Measurements from ENCODE around the gene BAIAP2.

The BAIAP2 gene

DNA sequence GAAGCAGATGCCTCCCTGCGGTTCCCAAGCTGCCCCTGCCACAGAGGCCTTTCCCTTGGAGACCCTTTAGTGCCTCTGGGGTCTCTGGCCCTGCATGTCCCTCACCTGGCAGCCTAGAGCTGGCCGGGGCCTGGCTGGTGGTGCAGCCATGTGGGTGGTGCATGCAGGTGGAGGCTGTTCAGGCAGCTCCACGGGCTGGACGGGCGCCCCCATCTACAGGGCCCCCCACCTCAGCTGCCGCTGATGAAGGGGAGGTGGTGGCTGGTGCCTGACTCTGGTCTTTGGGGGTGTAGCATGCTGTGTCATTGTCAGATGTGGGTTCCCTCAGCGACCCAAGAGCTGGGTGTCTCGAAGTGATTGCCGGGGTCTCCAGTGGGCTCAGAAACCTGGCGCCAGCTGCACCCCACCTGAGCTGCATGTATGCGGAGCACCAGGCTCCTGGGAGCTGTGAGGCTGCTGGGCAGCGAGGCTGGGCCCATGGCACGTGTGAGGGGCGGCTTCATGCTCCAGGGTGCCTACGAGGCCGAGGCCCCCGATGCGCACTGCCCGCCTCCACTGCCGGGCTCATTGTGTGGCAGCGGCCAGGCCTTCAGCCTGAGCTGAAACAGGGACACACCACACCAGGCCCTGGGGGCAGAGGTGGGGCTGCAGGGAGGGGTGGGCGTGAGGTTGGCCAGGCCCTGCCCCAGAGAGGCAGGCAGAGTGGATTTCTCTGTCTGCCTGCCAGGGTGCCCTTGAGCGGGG, 57.0 kb downstream of the BAIAP2 start:
- no peak for DNase-seq

DNA sequence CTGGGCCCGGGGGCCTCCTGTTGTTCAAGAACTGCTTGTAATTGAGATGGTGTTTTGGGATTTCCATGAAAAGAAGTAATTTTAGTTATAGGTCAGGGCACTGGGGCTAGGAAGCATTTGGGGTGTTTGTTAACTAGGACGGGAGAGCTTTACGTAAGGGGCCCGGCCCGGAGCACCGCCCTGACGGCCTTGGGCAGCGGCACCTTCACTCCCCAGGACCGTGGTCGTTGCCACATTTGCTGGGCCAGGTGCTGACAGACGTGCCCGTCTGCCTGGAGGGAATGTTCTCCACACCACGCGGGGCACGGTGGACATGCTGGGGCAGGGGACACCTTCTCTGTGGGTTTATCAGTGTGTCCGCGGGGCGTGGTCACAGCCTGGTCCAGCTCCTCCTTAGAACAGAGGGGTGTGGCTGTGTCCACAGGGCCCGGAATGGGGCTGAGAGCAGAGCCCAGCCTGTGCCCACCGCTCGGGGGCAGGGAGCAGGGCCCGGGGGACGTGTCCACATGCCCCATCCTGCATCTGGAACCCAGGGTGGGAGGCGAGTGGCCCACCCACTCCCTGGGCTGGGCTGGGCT, 57.7 kb downstream of the BAIAP2 start:
- no peak for DNase-seq

DNA sequence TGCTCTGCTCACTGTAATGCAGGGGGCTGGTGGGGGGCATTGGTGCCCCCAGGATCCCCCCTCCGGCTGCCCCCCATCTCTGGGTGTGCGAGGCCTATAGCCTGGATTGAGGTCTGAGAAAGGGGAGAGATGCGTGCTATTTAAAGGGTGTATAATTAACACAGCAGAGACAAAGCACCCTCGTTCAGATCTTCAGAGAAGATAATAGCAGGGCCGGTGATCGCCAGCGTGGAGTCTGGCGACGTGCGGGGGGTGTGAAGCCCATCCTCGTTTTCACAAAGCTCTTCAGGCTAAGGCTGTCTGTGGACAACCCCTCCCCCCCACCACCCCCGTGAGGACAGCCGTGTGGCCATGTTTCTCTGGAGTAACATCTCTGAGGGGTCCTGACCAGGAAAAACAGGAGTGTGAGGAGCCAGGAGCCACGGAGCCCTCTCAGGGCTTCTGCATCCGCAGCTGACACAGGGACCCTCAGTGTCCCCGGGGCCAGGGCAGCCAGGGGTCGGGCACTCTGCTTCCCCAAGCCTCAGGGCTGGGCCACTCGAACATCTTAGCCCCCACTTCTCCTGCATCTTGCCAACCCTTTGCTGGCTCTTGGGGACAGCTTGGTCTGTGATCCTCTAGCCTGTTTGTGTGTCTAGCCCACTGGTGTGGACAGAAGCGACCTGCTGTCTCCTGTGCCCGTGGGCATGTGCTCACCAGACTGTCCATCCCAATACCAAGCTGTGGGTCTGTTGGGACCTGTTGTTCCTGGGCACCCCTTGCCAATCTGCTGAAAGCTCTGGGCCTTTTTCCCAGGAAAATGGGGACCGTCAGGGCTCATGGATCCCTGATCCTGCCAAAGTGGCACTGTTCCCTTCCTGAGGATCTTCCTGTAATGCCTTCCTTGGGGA, 58.9 kb downstream of the BAIAP2 start:
- DNase-seq = no peak

DNA sequence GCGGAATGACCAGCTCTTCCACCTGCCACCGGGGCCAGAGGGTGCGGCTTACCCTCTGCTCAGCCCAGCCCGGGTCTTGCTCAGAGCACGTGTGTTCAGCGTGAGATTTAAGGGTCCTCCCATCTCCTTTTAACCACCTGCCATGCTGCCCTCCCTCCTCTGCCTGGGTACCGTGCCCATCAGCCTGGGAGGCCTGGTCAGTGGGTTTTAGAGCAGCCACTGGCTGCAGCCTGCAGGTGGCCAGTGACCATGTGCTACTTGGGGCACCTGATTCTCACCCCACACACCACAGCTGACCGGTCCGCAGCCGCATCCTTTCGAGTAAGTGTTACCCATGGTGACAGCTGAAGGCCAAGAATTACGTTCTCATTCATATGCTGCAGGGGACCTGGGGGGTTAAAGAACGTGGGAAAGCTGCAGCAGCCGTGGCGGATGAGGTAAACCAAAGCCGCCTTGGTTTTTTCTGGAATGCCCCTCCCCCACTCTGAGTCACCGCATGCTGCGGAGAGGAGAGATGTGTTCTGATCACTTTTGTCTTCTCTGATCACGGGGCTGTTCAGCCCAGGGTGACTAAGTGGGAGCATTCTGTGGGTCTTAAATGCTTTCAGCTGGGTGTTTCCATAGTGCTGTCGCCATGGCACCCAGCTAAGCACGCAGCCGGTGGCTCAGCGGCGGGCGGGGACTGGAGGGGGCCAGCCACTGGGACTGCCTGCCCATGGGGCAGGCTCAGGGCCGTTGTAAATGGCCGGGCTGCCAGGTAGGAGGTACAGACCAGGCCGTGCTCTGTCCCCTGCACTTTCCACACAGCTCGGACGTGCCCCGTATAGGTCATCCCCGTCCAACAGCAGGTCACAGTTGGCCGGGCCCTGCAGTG, 59.8 kb downstream of the BAIAP2 start:
- peak in 3 of 4 experiments; percentile 39 to 89 (median 76) for DNase-seq

DNA sequence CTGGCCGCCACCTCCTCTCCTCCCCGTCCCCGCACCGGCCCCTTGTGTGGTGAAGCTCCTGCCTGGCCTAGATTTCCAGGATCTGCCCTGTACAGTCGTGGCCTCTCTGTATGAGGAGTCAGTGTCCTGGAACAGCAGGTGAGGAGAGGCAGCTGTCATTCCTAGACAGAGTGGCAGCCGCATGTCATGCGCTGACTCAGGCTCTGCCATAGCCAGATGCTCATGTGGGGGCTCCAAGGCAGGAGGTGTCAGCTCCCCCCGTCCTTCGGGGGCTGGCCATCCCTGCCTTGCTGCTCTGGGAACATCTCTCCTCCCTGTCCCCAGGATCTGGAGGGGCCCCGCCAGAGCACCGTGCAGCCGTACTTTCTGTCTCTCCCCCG, 60.4 kb downstream of the BAIAP2 start:
- DNase-seq = peak in 1 of 4 experiments; percentile 23

DNA sequence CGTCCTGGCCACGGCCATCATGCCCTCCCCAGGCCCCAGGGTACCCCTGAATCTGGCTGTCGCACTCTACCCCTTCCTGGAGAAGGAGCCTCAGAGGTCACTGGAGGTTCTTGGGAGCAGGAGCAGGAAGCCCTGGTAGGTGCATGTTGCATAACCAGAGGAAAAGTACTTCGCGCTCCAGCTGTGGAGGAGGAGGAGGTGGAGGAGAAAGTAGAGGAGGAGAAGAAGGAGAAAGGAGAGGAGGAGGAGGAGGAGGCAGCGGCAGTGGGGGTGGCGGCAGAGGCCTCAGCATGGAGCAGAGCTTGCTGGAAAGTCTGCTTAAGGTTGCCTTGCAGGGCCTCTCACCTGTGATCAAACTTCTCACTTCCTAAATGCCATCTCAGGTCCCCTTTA, 61.8 kb downstream of the BAIAP2 start:
- no peak for DNase-seq

DNA sequence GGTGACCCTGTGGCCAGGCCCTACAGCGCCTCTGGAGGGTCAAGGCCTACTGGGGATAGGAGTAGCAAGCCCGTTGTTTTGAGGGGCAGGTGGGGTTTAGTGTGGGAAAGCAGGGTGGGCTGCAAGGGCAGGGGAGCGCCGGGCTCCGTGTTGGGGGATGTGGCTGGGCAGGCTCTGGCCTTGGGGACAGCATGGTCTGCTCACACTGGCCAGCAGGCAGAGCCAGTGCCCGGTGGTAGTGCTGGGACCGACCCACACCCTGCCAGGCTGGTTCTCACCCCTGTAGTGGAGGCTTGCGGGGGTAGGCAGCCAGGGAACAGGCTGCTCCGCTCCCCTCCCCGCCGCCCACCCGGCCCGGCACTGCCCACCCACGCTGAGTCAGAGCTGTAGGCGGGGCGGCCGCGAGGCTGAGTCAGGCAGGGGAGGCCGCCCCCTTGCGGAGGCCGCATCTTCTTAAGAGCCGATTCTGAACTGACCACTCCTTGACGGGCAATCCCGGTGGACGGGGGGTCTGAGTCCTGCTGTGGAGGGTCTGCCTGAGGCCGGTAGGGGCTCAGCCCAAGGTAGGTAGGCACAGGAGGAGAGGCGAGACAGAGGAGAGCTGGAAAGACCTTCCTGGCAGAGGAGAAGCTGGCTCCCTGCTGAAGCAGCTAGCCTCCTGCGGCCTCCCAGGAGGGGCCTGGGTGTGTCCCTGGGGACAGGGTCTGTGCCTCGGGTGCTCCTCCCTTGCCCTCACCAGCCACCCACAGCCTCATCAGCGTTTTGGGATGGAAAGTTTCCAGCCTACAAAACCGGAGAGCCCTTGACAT, 62.4 kb downstream of the BAIAP2 start:
- DNase-seq = peak in 1 of 4 experiments; percentile 16

DNA sequence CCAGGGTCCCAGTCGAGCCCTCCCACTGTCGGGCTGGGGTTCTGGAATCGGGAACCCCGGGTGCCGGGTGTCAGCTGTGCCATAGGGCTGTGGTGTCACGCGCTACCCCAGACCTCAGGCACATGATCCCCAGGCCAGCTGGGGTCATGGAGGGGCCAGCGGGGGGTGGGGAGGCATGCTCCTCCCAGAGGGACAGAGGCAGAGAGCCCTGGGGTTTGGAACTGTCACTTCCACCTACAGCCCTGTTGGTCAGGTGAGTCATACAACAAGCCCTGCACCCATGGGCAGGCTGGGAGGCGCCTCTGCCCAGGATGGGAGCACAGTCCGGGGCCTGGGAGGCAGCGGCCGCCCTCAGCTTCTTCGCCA, 63.0 kb downstream of the BAIAP2 start:
- no peak for DNase-seq

DNA sequence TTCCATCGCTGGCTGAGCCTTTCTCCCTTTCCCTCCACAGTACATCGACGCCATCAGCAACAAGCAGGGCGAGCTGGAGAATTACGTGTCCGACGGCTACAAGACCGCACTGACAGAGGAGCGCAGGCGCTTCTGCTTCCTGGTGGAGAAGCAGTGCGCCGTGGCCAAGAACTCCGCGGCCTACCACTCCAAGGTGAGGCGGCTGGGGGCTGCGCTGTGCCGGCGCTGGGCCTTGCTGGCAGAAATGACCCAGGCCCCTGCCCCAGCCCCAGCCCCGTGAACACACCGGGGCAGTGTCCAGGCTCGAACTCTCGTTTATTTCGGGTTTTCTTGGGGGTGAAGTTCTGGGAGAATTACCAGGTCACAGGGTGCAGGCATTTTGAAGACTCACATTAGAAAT, 64.9 kb downstream of the BAIAP2 start:
- no peak for DNase-seq

DNA sequence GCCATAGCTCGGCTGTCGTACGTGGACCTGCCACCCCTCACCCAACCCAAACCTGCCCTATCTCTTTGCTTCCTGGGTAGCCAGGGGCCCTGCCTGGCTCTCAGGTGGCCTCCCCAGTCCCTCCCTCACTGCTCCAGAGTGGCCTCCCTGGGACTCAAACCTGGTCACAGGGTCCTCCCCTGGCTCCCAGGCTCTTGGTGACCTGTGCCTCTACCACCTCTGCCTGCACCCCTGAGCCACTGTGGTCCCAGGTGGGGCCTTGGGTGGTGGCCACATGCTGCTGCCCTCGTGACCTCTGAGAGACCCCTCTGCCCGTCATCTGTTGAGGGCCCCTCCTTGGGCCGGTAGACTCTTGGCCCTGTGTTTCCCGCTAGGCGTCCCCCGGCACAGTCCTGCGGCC, 65.7 kb downstream of the BAIAP2 start:
- no peak for DNase-seq

DNA sequence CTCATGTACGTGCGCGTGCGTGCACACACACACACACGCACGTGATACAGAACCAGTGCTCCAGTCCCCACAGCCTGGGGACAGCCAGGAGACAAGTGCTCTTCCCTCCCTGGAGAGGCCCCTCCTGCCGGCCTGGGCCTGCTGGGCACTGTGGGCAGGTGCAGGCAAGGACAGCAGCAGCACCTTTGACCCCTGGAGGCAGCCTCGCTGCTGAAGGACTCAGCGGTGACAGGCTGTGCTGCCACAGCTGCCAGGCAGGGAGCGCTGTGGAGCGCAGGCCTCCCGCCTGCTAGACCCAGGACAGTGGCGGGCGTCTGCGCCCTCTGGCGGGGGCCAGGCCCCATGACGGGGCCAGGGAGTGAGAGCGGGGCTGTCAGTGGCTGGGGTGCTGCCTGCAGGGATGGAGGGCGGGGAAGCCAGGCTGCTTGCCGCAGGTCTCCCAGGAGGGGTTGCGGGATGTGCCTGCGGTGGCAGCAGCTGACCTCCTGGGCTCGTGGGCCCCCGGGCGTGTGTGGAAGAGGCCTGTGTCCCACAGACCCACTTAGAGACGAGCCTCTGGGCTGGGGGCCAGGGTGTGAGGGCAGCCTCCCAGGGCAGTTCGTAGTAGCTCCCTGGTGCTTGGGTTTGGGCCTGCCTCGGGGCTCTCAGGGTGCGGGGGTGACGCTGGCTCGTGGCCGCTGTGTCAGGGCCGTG, 66.8 kb downstream of the BAIAP2 start:
- peak; percentile 66 to 90 (median 80) for DNase-seq

DNA sequence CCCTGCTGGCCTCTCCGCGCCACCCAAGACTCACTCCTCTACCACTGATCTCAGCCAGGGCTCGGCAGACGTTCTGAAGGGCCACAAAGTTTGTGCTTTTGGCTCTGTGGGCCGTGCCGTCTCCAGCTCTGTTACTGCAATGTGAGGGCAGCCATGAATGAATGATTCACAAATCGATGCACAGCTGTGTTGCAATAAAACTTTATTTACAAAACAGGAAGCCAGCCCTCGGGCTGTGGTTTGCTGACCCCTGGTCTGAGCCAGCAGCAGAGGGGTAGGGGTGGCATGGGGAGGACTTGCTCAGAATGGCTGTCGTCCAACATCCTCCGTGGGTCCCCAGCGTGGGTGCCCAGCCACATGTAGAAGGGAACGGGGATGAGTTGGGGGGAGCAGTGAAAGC, 67.4 kb downstream of the BAIAP2 start:
- no peak for DNase-seq

DNA sequence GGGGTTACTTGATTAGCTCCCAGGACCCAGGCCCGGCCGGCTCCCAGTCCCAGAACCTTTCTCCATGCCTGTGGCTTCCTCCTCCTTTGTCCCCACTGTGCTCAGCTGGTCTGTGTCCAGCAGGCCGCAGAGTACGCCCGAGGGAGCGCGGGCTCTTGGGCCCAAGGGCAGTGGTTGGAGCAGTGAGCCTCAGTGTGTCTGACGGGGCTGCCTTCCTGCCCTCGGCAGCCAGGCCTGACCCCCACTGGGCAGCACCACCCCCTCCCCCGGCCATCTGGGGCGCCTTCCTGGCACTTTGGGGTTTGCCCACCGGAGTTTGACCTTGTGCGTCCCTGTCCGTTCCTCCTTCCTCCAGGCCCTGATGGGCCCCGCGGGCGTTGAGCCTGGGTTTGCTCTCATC, 67.9 kb downstream of the BAIAP2 start:
- DNase-seq = no peak

DNA sequence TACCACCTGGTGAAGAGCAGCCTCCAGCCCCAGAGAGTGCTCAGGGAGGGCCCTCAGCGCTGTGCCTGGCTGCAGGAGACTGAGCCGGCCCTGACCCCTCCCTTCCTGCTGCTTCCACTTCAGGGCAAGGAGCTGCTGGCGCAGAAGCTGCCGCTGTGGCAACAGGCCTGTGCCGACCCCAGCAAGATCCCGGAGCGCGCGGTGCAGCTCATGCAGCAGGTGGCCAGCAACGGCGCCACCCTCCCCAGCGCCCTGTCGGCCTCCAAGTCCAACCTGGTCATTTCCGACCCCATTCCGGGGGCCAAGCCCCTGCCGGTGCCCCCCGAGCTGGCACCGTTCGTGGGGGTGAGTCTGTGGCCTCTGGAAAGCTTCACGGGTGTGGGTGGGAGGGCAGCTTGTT, 68.4 kb downstream of the BAIAP2 start:
- no peak for DNase-seq

DNA sequence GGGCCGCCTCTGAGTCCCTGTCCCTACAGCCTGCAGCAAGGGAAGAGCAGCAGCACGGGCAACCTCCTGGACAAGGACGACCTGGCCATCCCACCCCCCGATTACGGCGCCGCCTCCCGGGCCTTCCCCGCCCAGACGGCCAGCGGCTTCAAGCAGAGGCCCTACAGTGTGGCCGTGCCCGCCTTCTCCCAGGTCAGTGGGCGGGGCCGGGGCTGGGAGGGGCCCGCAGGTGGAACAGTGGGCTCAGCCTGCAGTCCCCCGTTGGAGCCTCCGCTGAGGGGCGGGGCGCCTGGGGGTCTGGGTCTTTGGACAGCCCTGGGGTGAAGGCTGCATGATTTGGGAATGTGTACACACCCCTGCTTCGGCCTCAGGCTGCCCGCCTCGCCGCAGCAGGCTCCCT, 71.8 kb downstream of the BAIAP2 start:
- no peak for DNase-seq

DNA sequence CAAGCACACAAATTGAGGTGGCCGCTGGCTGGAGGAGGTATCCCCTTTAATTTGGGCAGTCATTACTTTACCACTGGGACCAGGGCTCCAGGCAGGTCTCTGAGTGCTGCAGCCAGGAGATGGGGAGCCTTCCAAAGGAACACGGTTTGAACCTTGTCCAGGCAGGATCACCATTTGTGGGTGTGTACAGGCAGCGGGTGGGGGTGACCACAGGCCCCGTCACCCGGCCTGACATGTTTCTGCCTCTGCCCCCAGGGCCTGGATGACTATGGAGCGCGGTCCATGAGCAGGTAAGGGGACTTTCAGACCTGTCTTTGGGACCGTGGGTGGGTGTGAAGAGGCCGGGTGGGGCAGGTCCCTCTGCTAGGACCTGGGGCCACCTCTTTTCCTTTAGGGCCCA, 73.3 kb downstream of the BAIAP2 start:
- DNase-seq = no peak

DNA sequence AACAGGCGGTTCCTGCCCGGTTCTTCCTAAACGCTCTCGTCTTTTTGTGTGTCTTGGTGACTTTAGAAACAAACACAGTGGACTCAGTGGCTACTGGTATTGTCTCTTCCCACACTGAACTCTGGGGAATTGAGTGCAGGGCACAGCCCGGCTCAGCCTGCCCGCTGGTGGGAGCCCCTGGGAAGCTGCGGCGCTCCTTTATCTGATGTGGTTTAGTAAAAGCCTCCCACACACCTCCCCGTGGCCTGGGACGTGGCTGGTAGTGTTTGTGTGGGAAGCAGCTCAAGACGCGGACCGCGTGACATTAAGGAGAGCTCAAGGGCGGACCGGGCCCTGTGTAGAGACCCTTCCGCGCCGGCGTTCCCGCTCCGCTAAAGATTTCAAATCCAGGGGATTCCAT, 75.0 kb downstream of the BAIAP2 start:
- no peak for DNase-seq

DNA sequence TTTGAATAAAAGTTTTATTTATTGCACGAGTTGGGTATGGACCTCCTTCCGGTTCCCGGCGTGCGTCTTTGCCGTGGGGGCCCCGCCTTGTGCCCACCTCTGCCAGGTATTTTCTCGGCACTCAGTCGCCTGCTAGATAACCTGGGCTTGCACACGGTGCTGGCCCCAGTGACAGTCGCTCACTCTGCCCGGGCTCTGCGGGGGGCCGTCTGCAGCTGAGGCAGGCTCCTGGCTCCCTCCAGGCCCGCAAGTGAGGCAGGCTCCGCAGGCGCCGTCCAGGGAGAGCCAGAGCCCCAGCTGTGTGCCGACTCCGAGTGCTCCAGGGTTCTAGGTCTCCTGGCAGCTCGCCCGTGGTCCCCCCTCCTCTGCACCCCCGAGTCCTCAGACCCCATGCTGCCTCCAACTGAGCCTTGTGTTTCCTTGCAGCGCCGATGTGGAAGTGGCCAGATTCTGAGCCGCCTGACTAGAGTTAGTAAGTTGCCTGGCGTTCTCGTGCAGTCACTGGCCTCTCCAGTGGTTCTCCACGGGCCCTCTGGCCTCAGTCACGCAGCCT, 75.6 kb downstream of the BAIAP2 start:
- no peak for DNase-seq

DNA sequence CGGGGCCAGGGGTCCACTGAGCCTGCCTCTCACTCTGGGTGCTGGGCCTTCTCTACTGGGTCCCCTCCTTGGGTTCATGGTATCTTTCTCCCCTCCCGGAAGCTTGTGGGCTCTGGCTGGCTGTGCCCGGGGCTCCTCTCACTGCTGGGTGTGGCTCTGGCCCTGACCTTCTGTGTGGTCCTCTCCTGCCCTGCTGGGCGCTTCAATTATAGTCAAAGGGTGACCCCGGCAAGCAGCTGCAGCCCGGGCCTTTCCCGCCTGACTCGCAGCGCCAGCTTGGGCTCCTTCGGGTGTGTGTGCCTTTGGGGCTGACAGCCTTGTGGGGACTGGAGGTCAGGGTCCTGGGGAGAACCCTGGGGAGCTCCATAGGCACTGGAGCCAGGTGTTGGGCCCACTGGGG, 76.1 kb downstream of the BAIAP2 start:
- DNase-seq = no peak

DNA sequence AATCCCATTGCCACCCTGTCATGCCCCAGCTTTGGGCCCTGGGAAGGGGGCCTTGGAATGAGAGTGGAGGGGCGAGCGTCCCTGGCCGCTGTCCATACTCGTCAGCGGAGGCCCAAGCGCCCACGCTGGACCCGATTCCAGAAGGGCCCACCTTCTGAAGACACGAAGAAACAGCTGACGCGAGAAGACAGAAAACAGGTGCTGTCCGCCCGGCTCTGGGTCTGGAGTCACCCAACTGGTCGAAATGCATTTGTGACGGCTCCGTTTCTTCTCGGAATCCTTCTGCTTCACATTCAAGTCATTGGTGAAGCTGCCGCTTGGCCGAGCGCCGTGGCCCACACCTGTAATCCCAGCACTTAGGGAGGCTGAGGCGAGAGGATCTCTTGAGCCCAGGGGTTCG, 77.5 kb downstream of the BAIAP2 start:
- DNase-seq = no peak

DNA sequence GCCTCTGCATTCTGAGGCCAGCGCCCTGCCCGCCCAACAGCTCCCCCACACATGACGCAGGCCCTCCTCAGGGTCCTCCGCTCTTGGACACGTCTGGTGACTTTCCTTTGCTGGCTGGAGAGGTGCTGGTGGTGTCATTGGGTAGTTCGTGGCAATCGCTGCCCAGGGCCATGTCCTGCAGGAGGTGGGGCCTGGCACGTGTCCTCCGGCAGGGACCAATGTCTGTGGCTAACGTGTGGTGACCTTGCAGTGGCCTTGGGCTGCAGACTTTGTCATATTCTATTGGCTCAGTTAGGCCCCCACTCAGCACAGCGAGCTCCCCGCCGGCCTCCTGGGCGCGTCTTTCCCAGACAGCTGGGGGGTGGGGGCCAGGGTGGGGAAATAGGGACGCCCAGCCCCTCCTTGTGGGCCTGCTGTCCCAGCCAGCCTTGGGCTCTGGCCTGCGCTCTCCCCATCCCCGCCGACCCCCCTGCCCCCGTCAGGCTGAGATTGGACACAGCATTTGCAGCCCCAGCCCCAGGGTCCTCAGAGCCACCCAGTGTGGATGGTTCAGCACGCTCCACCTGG, 78.3 kb downstream of the BAIAP2 start:
- DNase-seq = no peak

All from activated naive CD4-positive, alpha-beta T cell (primary cell).